SK-N-SH treated with all-trans-retinoic acid at 6 μM for 48 hours (cell line): ENCODE results near the gene BARX2.

Source experiments
- ATAC-seq: fragments of 200-7000 bp; cut with Tn5 transposase; 3 replicates; pipeline ENCODE4 v1.9.1; 2020; ENCODE audit warnings: mild to moderate bottlenecking, moderate library complexity
- BACH2 ChIP-seq: fragments of 250-450 bp; sonication (Bioruptor Pico); IDR thresholded peaks from 2 replicates; pipeline ENCODE4 v1.9.0; 2021; ENCODE audit warnings: mild to moderate bottlenecking, borderline replicate concordance
- CREB5 ChIP-seq: fragments of 250-450 bp; sonication (Bioruptor Pico); IDR thresholded peaks from 2 replicates; pipeline ENCODE4 v1.5.1; 2020; ENCODE audit warnings: low read depth, mild to moderate bottlenecking, moderate library complexity
- CSDC2 ChIP-seq: fragments of 250-450 bp; sonication (Bioruptor Pico); IDR thresholded peaks from 2 replicates; pipeline ENCODE4 v1.5.0; 2020; ENCODE audit warnings: mild to moderate bottlenecking, moderate library complexity
- CSRNP3 ChIP-seq: fragments of 250-450 bp; sonication (Bioruptor Pico); IDR thresholded peaks from 2 replicates; pipeline ENCODE4 v1.5.1; 2021; ENCODE audit warnings: mild to moderate bottlenecking, moderate library complexity
- ESRRG ChIP-seq: fragments of 250-450 bp; sonication (Bioruptor Pico); IDR thresholded peaks from 2 replicates; pipeline ENCODE4 v1.6.1; 2021; ENCODE audit warnings: mild to moderate bottlenecking
- GLIS3 ChIP-seq: fragments of 250-450 bp; sonication (Bioruptor Pico); IDR thresholded peaks from 2 replicates; pipeline ENCODE4 v1.5.0; 2020; ENCODE audit warnings: mild to moderate bottlenecking, moderate library complexity
- OSR1 ChIP-seq: fragments of 250-450 bp; sonication (Bioruptor Pico); IDR thresholded peaks from 2 replicates; pipeline ENCODE4 v1.8.0; 2022; ENCODE audit warnings: moderate library complexity, mild to moderate bottlenecking, inconsistent platforms
- POU6F1 ChIP-seq: fragments of 250-450 bp; sonication (Bioruptor Pico); IDR thresholded peaks from 2 replicates; pipeline ENCODE4 v1.8.0; 2021; ENCODE audit warnings: low read depth, mild to moderate bottlenecking, moderate library complexity, borderline replicate concordance
- PPARA ChIP-seq: fragments of 250-450 bp; sonication (Bioruptor Pico); IDR thresholded peaks from 2 replicates; pipeline ENCODE4 v1.5.0; 2020; ENCODE audit warnings: mild to moderate bottlenecking, borderline replicate concordance
- RARB ChIP-seq: fragments of 250-450 bp; sonication (Bioruptor Pico); IDR thresholded peaks from 2 replicates; pipeline ENCODE4 v1.8.0; 2021; ENCODE audit warnings: mild to moderate bottlenecking, moderate library complexity
- TCF4 ChIP-seq: fragments of 250-450 bp; sonication (Bioruptor Pico); IDR thresholded peaks from 2 replicates; pipeline ENCODE4 v1.8.0; 2021; ENCODE audit warnings: mild to moderate bottlenecking, moderate library complexity, borderline replicate concordance
- TOX ChIP-seq: fragments of 250-450 bp; sonication (Bioruptor Pico); IDR thresholded peaks from 2 replicates; pipeline ENCODE4 v1.8.0; 2021; ENCODE audit warnings: mild to moderate bottlenecking, moderate library complexity, borderline replicate concordance
- TSHZ2 ChIP-seq: fragments of 250-450 bp; sonication (Bioruptor Pico); IDR thresholded peaks from 2 replicates; pipeline ENCODE4 v1.5.0; 2020; ENCODE audit warnings: mild to moderate bottlenecking, moderate library complexity
- ZFP30 ChIP-seq: fragments of 450-650 bp; formaldehyde crosslinking; IDR thresholded peaks from 2 replicates; pipeline ENCODE4 v1.5.0; 2022; ENCODE audit warnings: mild to moderate bottlenecking, moderate library complexity
- ZNF8 ChIP-seq: fragments of 450-650 bp; formaldehyde crosslinking; IDR thresholded peaks from 2 replicates; pipeline ENCODE4 v1.5.0; 2020; ENCODE audit warnings: mild to moderate bottlenecking, moderate library complexity

The BARX2 gene

GRCh38 chr11:129434641-129435498 is 59.2 kb downstream of the BARX2 start:
- TF ChIP-seq RARB (CRISPR knock-in tag): no peak
- TF ChIP-seq OSR1: no peak
- TF ChIP-seq ESRRG (CRISPR knock-in tag): no peak
- no peak for TF ChIP-seq POU6F1 (CRISPR knock-in tag)
- TF ChIP-seq TSHZ2 (CRISPR knock-in tag): no peak
- no peak for TF ChIP-seq CREB5
- no peak for TF ChIP-seq BACH2
- TF ChIP-seq ZFP30 (CRISPR knock-in tag): no peak
- no peak for TF ChIP-seq CSRNP3
- TF ChIP-seq TOX: no peak
- no peak for ATAC-seq

GRCh38 chr11:129435499-129436245 is 60.0 kb downstream of the BARX2 start:
- no peak for TF ChIP-seq ZNF8 (CRISPR knock-in tag)
- no peak for ATAC-seq

DNA sequence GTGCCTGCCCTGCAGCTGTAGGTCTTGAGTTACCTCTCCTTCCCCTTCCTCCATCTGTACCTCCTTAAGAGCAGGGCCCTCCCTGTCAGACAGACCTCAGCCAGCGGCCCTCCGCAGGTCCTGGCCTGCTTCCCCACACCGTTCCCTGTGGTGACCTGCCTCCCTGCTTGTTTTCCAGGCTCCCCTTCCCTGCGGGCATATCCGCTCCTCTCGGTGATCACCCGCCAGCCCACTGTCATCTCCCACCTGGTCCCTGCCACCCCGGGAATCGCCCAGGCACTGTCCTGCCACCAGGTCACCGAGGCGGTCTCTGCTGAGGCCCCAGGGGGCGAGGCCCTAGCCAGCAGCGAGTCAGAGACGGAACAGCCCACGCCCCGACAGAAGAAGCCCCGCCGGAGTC is 60.9 kb downstream of the BARX2 start:
- TF ChIP-seq CSDC2 (CRISPR knock-in tag) (no peak), ZFP30 (CRISPR knock-in tag) (no peak)
- ATAC-seq: no peak

DNA sequence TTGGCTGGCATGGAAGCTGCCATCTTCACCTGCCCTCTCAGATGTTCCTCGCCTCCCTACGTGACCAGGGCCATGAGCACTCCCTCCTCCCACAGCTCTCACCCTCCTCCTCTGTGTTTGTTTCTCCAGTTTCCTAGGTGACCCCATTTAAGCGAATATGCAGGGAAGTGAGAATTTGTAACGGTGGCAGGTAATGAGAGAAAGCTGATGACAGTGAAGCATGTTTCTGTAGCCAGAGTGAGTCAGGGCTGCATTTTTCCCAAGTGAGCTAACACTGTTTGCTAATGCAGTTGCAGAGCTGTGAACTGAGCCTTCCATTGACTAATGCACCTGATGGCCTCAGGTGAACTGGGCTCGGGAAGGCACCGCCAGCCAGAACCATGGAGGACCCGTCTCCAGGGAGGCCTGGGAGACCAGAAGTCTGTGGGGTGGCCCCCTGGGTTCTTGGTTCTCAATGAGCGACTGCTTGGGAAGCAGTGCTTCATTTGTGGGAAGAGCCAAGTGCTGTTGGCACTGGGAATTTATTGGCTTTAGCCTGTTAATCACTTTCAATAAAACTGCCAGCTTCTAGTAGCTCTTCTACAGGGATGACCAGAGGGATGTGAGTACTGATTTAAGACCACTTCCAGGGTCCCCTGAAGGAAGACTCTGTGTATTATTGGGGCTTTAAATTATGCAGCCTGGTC is 64.5 kb downstream of the BARX2 start:
- ATAC-seq: no peak
- TF ChIP-seq PPARA (CRISPR knock-in tag): no peak
- no peak for TF ChIP-seq ESRRG (CRISPR knock-in tag)
- no peak for TF ChIP-seq TCF4
- TF ChIP-seq GLIS3 (CRISPR knock-in tag): no peak
- no peak for TF ChIP-seq TSHZ2 (CRISPR knock-in tag)
- TF ChIP-seq ZNF8 (CRISPR knock-in tag): no peak
- TF ChIP-seq, all 23 proteins: peak for 0
